Natural killer cell (primary cell): ENCODE data around the gene NEO1. TPM values are rescaled to one million over a fixed set of nuclear protein-coding genes. Genes with fewer than 3 reads are reported as not detected.
A peak's percentile ranks its signal among the peaks of the same experiment; 100 is the strongest.

Experiments used
- ATAC-seq, 3 donors: fragments of 150-1000 bp in 2 of 3; fragments of 200-7000 bp in 1 of 3; cut with Tn5 transposase; 1 replicate in 1 of 3; 2 replicates in 2 of 3; pipeline ENCODE4 v1.10.0; 2021; ENCODE audit warnings: mild to moderate bottlenecking in 2 of 3, moderate library complexity in 2 of 3
- DNase-seq, 2 donors: peaks; one replicate each; pipeline versions ENCODE4 v3.0.0 to v3.0.0-alpha.2; 2013 to 2021; ENCODE audit warnings: mixed read lengths in 1 of 2
- H3K27ac ChIP-seq: one replicate; pipeline ENCODE4 v1.5.1; 2013; ENCODE audit warnings: mild to moderate bottlenecking, low read length
- H3K27me3 ChIP-seq: one replicate; pipeline ENCODE4 v1.6.1; 2013; ENCODE audit warnings: low read length; ENCODE audit not compliant: control insufficient read depth, insufficient read depth
- H3K36me3 ChIP-seq: one replicate; pipeline ENCODE4 v1.6.1; 2013; ENCODE audit warnings: low read length; ENCODE audit not compliant: control insufficient read depth, insufficient read depth
- H3K4me1 ChIP-seq: one replicate; pipeline ENCODE4 v1.6.1; 2013; ENCODE audit warnings: low read length; ENCODE audit not compliant: control insufficient read depth, insufficient read depth
- H3K4me3 ChIP-seq: one replicate; pipeline ENCODE4 v1.5.1; 2013; ENCODE audit warnings: low read length
- H3K9me3 ChIP-seq: one replicate; pipeline ENCODE4 v1.6.1; 2013; ENCODE audit warnings: low read length; ENCODE audit not compliant: control insufficient read depth, insufficient read depth
- H3K27ac Mint-ChIP-seq, 2 donors: one replicate each; pipeline ENCODE4 v1.8.0; 2022; ENCODE audit warnings: mild to moderate bottlenecking in 2 of 2, mixed read lengths in 2 of 2, moderate library complexity in 1 of 2
- H3K27me3 Mint-ChIP-seq, 2 donors: one replicate each; pipeline ENCODE4 v1.8.0; 2022; ENCODE audit warnings: low read depth in 2 of 2, mixed read lengths in 2 of 2
- H3K36me3 Mint-ChIP-seq: one replicate; pipeline ENCODE4 v1.8.0; 2022; ENCODE audit warnings: mixed read lengths
- H3K4me1 Mint-ChIP-seq, 2 donors: one replicate each; pipeline ENCODE4 v1.8.0; 2022; ENCODE audit warnings: mixed read lengths in 2 of 2
- H3K4me3 Mint-ChIP-seq: one replicate; pipeline ENCODE4 v1.8.0; 2022; ENCODE audit warnings: mild to moderate bottlenecking, moderate library complexity, mixed read lengths
- H3K9me3 Mint-ChIP-seq, 2 donors: one replicate each; pipeline ENCODE4 v1.8.0; 2022; ENCODE audit warnings: mixed read lengths in 2 of 2
- CTCF ChIP-seq: fragments of 200-600 bp; IDR thresholded peaks from one replicate; pipeline ENCODE4 v1.8.0; 2022; ENCODE audit warnings: antibody characterized with exemption
- WGBS: methylation state at CpG from one replicate; pipeline ENCODE4 v1.1.7; 2013; ENCODE audit warnings: missing lambda C conversion rate; ENCODE audit not compliant: insufficient coverage; 5-methylcytosine and 5-hydroxymethylcytosine counted together
- intact Hi-C: fragments of 100-400 bp; cut with micrococcal nuclease; formaldehyde crosslinking; loops from one replicate; pipeline ENCODE4 v1.14.2; 2022
- total RNA-seq, 4 donors: library from RNA; stranded (reverse); fragments of 120-200 nt in 1 of 4; gene quantifications; one replicate each; pipeline versions ENCODE4 v1.2.3 to v1.2.4, GENCODE V29; 2013 to 2022

Gene NEO1
- total RNA-seq, 3 donors from 2014 or later (not counting 1 experiment from before 2014, with no cell fraction given) = 16.3 to 19.0 (median 17.4) TPM

DNA sequence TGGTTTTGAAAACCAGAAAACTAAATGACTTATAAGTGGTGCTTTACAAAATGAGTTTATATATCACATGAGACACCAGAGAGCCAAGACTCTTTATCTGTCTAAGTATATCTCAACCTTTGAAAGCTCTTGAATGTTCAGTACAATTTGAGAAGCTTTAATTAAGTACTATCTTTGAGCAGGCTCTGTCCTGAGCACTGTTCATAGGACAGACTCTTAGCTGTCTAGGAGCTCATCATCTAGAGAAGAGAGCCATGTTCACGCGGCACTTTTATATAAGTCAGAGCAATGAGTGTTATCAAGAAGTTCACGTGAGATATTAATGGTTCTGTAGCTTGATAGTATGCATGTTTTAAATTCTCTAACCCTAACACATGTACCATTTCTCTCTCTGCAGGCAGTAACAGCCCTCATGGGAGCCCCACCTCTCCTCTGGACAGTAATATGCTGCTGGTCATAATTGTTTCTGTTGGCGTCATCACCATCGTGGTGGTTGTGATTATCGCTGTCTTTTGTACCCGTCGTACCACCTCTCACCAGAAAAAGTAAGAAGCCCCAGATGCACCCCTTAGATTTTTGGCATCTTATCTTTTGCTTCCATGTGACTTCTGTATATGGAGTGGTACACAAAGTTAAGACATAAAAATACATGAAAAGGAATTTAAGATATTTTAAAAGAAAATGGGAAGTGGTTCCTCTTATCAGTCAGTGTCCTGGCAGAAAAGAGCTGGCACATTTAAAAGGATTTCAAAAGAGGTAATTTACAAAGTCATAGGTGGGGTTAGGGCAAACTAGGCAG is 230.5 kb downstream of the NEO1 start:
- Mint-ChIP-seq H3K4me3 (no peak overlapping the region), H3K9me3 (no peaks in the 10 kb centered on the region), H3K36me3 (no peaks in the 10 kb centered on the region), H3K27me3 (no peaks in the 10 kb centered on the region), H3K4me1 (no peaks in the 10 kb centered on the region), H3K27ac (no peak overlapping the region)
- TF ChIP-seq CTCF = no peak
- DNase-seq (no peak), ATAC-seq (no peak)
- 100% methylated on average over 4 of the region's 8 CpGs for WGBS
- no peaks in the 10 kb centered on the region for H3K27me3 ChIP-seq
- no peak overlapping the region for H3K27ac ChIP-seq
- H3K4me1 ChIP-seq = no peaks in the 10 kb centered on the region
- H3K9me3 ChIP-seq = no peaks in the 10 kb centered on the region
- intact Hi-C loops = no loop called here
- peaks cover 5% of the 10 kb centered on the region for H3K36me3 ChIP-seq
- H3K4me3 ChIP-seq = no peak overlapping the region

DNA sequence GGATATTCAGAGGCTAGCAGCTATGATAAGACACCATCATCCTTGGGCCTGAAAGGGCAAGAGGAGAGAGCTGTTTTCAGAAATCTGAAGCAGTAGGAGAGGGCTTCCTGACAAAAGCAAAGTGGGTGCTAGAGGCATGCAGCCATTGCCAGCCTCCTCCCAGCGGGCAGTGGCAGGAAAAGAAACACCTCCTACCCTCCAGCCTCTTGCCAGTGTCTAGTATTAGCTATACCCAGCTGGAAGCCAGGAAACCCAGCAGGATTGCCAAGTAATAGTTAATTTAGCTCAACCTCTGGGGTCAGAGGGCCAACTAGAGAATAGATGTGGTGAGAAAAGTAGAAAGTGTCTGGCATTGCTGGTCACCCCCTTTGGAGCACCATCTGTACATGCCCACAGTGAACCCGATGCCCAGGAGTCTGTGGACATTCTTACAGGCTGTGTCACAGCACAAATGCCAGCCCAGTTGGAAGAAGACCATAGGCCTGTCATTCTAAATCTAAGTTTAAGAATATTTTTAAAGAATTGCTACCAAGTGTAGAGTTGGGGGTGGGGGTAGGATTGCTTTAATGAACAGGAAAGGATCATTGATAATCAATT is 231.2 kb downstream of the NEO1 start:
- DNase-seq = no peak
- Histone ChIP-seq H3K9me3 (no peaks in the 10 kb centered on the region), H3K27me3 (no peaks in the 10 kb centered on the region), H3K4me1 (no peaks in the 10 kb centered on the region), H3K36me3 (peaks cover 5% of the 10 kb centered on the region), H3K27ac (no peak overlapping the region), H3K4me3 (no peak overlapping the region)
- H3K4me1 Mint-ChIP-seq = no peaks in the 10 kb centered on the region
- H3K9me3 Mint-ChIP-seq = no peaks in the 10 kb centered on the region
- H3K4me3 Mint-ChIP-seq = no peak overlapping the region
- TF ChIP-seq CTCF = no peak
- intact Hi-C loops = no loop called here
- WGBS = 85% methylated on average over 2 of the region's 2 CpGs
- H3K27me3 Mint-ChIP-seq = no peaks in the 10 kb centered on the region
- ATAC-seq = no peak
- no peak overlapping the region for H3K27ac Mint-ChIP-seq
- no peaks in the 10 kb centered on the region for H3K36me3 Mint-ChIP-seq

DNA sequence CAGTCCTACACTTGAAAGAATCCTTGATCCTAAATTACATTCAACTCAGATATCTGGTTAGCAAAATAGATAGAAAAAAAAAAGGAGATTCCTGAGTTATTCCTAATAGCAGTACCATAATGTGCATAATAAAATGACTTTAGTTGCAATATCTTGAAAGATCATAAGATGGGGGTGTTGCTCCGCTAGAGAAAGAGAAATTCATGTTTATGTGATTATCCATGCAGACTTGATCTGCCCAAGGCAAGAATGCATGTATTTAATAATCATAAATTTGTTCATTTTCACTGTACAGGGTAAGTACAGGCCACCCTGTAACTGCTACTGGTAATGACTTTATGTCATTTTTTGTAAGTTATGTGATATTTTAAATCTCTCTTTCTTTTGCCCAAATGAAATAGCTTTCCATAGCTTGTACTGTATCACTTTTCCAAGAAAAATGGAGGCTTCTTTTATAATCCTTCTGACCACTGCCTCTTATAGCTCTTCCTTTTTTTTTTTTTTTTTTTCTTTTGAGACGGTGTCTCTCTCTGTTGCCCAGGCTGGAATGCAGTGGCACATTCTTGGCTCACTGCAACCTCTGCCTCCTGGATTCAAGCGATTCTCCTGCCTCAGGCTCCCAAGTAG is 231.9 kb downstream of the NEO1 start:
- H3K36me3 Mint-ChIP-seq = no peaks in the 10 kb centered on the region

More for the DNA sequence above, 231.9 kb downstream of the NEO1 start:
- Mint-ChIP-seq H3K27me3 (no peaks in the 10 kb centered on the region), H3K4me1 (no peaks in the 10 kb centered on the region), H3K9me3 (no peaks in the 10 kb centered on the region), H3K27ac (no peak overlapping the region), H3K4me3 (no peak overlapping the region)
- H3K36me3 ChIP-seq = peaks cover 9% of the 10 kb centered on the region
- 56% methylated on average over 3 of the region's 3 CpGs for WGBS
- H3K4me3 ChIP-seq = no peak overlapping the region
- H3K27ac ChIP-seq = no peak overlapping the region
- no peaks in the 10 kb centered on the region for H3K27me3 ChIP-seq
- no peak for TF ChIP-seq CTCF
- intact Hi-C loops = no loop called here
- no peaks in the 10 kb centered on the region for H3K9me3 ChIP-seq
- no peak for ATAC-seq
- H3K4me1 ChIP-seq = no peaks in the 10 kb centered on the region
- DNase-seq = peak in 1 of 2 donors; percentile 21
